ENCODE data around the gene IDH1.
A peak's percentile ranks its signal among the peaks of the same experiment; 100 is the strongest.
"Not testable (repeated sequence)": the region's sequence is repeated elsewhere in the genome, so short reads cannot be mapped to it uniquely, and the experiment has no call there.

Gene IDH1

GRCh38 chr2:208254871-208255556 lies at the start of gene IDH1:
Gene IDH1, minus strand, starts transcription at chr2:208255071. Its CDS starts 3,520 bp downstream, at chr2:208251551.
- peak; percentile 84 for DNase-seq (ENCODE audit: low read depth)

GRCh38 chr2:208304157-208304556 lies 49.3 kb upstream of the IDH1 start:
- DNase-seq (ENCODE audit: low read depth), result no peak

- DNase-seq (ENCODE audit: low read depth), result no peak
Measured at GRCh38 chr2:208300847-208301618, 46.2 kb upstream of the IDH1 start.

GRCh38 chr2:208297961-208298360 lies 43.1 kb upstream of the IDH1 start:
- DNase-seq (ENCODE audit: low read depth), result no peak

- no peak for DNase-seq (ENCODE audit: low read depth)
Measured at GRCh38 chr2:208296610-208297009, 41.7 kb upstream of the IDH1 start.

- no peak for DNase-seq (ENCODE audit: low read depth)
Measured at GRCh38 chr2:208295834-208296233, 41.0 kb upstream of the IDH1 start.

- no peak for DNase-seq (ENCODE audit: low read depth)
Measured at GRCh38 chr2:208294482-208295024, 39.7 kb upstream of the IDH1 start.

GRCh38 chr2:208285853-208286252 lies 31.0 kb upstream of the IDH1 start:
- no peak for DNase-seq (ENCODE audit: low read depth)

GRCh38 chr2:208280933-208281332 lies 26.1 kb upstream of the IDH1 start:
- DNase-seq (ENCODE audit: low read depth), result peak; percentile 63

GRCh38 chr2:208280234-208280633 lies 25.4 kb upstream of the IDH1 start:
- no peak for DNase-seq (ENCODE audit: low read depth)

- no peak for DNase-seq (ENCODE audit: low read depth)
Measured at GRCh38 chr2:208279236-208279635, 24.4 kb upstream of the IDH1 start.

GRCh38 chr2:208278549-208278948 lies 23.7 kb upstream of the IDH1 start:
- no peak for DNase-seq (ENCODE audit: low read depth)

- no peak for DNase-seq (ENCODE audit: low read depth)
Measured at GRCh38 chr2:208274748-208275147, 19.9 kb upstream of the IDH1 start.

- DNase-seq (ENCODE audit: low read depth), result no peak
Measured at GRCh38 chr2:208269091-208269490, 14.2 kb upstream of the IDH1 start.

- DNase-seq (ENCODE audit: low read depth), result no peak
Measured at GRCh38 chr2:208268156-208268952, 13.5 kb upstream of the IDH1 start.

GRCh38 chr2:208267526-208267925 lies 12.7 kb upstream of the IDH1 start:
- DNase-seq (ENCODE audit: low read depth), result not testable (repeated sequence)

- DNase-seq (ENCODE audit: low read depth), result no peak
Measured at GRCh38 chr2:208266936-208267335, 12.1 kb upstream of the IDH1 start.

- DNase-seq (ENCODE audit: low read depth), result no peak
Measured at GRCh38 chr2:208266553-208266893, 11.7 kb upstream of the IDH1 start.

GRCh38 chr2:208265801-208266552 lies 11.1 kb upstream of the IDH1 start, which contains the start of gene PIKFYVE:
Gene PIKFYVE, plus strand, starts transcription at chr2:208266255. Its CDS starts 5,265 bp downstream, at chr2:208271520.
- peak; percentile 98 for DNase-seq (ENCODE audit: low read depth)

- DNase-seq (ENCODE audit: low read depth), result peak; percentile 66
Measured at GRCh38 chr2:208265371-208265800, 10.5 kb upstream of the IDH1 start.
